Measurements from ENCODE around the gene PPM1N.
"Not testable (repeated sequence)": the region's sequence is repeated elsewhere in the genome, so short reads cannot be mapped to it uniquely, and the experiment has no call there.

PPM1N gene

DNA sequence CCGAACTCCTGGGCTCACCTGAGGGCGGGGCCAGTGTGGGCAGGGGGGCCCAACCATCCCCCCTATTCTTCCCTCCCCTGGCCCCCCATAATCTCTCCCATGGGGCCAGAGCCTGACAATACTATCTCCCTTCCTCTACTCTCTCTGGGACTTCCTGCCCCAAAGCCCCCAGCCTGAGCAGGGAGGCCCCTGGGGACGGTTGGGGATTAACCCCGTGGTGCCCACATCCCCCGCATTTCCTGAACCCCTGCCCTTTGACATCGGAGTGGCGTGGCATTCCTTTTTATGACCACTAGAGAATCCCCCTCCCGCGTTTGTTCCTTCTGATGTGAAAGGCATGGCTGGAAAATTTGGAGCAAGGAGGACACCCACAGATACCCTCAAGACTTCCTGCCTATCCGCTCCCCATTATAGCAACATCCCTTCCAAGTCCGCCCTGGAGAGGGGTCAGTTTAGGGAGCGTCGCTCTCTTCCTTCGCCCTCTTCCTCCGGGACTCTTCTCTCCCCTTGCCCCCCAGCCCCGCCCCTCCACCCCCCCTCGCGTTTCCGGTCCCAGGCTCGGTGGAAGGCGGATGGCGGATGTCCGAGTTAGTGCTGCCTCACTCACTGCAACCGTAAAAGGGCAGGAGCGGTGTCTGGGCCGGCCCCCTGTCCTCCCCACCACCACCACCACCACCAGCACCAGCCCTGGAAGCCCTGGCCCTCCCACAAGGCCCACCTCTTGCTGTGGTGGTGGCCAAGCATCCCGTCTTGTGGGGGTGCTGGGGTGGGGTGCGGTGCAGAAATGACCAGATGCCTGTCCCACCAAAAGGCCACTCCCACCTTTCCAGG is 10.8 kb downstream of the PPM1N start:
- DNase-seq (ENCODE audit: low read depth in 2 of 2): no peak

DNA sequence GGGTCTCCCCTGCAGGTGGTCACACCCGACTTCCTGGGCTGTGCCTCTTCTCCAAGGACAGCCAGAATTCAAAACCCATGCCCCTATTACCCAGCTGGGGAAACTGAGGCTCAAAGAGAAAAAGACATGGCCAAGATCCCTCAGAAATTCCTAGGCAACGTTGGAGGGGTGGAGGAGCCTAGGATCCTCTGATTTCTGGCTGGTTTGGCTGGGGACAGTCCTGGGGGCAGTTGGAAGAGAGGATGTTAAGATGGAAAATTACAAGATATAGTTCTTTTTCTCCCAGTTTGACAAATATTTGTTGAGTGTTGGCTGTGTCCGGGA is 11.4 kb downstream of the PPM1N start:
- DNase-seq (ENCODE audit: low read depth in 2 of 2): no peak

DNA sequence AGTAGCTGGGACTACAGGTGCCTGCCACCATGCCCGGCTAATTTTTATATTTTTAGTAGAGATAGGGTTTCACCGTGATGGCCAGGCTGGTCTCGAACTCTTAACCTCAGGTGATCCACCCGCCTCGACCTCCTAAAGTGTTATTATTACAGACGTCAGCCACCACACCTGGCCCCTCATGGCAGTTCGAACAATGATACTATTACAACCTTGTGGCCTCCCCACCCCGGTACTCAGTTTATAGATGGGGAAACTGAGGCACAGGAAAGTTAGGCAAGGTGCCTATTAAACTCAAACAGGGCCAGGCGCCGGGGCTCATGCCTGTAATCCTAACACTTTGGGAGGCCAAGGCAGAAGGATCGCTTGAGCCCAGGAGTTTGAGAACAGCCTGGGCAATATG is 12.1 kb downstream of the PPM1N start:
- DNase-seq (ENCODE audit: low read depth in 2 of 2): not testable (repeated sequence)

DNA sequence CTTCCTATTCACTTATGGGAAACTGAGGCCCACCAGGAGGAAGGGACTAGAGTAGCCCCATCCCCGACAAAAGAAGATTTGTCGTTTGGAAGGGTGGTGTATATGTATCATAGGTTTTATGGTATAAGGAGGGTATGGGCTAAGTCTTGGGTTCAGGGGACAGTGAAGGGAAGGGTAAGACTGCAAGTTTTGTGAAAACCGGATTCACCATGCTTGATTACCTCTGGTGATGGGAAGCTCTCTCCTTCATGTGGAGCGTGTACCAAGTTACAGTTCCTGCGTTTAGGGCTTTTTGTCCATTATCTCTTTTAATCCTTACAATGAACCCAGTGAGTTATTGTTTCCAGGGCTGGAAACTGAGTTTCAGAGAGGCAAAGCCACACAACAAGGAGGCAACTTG is 12.8 kb downstream of the PPM1N start:
- no peak for DNase-seq (ENCODE audit: low read depth in 2 of 2)

DNA sequence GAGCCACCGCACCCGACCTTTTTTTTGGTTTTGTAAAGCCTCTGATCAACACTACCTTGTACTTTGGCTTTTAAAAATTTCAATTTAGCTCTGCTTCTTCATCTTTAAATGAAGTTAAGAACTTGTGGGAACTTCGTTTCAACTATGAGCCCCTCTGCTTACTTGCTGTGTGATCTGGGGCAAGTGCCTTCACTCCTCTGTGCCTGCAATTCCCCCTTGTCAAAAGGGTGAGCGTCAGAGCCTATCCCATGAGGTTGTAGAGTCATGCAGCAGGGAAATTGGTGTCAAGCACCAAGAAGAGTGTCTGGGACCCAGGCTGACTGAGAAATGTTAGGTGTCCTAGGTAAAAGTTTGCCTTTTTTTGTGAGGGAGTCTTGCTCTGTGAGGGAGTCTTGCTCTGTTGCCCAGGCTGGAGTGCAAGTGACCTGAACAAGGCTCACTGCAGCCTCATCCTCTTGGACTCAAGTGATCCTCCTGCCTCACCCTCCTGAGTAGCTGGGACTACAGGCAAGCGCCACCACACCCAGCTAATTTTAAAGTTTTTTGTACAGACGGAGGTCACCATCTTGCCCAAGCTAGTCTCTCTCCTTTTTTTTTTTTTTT is 14.7 kb downstream of the PPM1N start:
- no peak for DNase-seq (ENCODE audit: low read depth in 2 of 2)

DNA sequence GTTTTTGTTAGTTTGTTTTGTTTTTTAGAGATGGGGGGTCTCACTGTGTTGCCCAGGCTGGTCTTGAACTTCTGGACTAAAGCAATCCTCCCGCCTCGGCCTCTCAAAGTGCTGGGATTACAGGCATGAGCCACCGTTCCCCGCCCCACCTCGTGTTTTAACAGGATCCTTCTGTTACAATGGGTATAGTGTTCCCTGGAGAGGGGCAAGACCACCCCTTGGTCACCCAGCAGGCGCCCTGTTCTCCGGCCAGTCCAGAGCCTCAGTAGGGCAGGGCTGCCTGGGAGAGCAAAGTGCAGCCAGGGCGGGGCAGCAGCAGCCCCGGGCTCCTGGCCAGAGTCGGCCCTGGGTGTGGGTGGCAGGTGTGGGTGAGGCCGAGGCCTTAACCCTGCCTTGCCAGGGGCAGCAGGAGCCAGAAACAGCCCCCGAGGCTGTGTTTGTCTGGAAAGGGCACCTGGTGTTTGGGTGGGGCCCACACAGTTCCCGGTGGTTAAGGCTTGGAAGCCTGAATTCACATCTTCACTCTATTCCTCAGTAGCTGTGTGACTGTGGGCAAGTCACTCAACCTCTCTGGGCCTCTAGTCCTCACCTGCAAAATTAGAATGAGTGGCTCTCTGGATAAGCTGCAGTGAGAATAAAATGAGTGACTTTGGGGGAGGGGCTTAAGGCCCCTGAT is 16.3 kb downstream of the PPM1N start:
- DNase-seq (ENCODE audit: low read depth in 2 of 2): no peak

DNA sequence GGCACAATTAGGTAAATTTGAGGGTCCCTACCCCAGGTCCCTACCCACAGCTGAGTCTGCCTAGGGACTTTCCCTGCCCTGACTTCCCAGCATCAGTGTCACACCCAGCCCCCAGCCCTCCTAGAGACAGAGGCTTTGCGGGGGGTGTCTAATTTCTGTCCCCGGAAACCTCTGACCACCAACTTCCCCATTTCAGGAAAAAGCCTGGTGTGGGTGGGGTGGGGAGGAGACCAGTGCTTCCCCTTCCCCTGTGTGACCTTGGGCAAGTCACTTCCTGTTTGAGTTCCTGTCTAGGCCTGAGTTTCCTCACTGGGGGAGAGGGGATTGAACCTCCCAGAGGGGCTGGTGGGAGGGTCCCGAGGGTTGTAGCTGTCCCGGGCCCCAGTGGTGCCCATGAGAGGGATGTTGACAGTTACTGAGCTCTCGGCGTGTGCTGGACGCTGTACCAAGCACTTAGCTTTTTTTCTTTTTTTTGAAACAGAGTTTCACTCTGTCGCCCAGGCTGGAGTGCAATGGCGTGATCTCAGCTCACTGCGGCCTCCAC is 16.9 kb downstream of the PPM1N start:
- DNase-seq (ENCODE audit: low read depth in 2 of 2): peak in 1 of 2 donors; percentile 44

DNA sequence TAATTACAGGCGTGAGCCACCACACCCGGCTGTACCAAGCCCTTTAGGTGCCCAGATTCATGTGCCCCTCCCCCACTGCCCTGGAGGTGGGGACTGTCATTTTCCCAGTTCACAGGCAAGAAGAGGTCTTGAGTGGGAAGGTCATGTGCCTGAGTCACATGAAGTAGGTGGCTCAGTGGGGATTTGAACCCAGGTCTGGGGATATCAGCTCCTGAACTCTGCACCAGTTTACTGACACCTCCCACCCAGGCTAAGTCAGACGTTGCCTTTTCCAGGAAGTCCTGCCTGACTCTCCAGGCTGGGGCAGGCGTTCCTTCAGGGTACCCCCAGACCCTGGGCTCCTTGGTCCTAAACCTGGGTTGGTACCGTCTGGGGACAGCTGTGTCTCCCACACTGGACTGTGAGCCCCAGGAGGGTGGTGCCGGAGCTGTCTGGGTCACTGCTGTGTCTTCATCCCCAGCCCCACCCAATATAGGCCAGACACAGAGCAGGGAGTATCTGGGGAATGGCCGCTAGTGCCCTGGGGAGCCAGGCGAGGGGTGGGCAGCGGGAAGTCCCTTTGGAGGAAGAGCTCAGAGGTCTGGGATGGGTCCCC is 17.7 kb downstream of the PPM1N start:
- peak in 1 of 2 donors; percentile 30 for DNase-seq (ENCODE audit: low read depth in 2 of 2)

DNA sequence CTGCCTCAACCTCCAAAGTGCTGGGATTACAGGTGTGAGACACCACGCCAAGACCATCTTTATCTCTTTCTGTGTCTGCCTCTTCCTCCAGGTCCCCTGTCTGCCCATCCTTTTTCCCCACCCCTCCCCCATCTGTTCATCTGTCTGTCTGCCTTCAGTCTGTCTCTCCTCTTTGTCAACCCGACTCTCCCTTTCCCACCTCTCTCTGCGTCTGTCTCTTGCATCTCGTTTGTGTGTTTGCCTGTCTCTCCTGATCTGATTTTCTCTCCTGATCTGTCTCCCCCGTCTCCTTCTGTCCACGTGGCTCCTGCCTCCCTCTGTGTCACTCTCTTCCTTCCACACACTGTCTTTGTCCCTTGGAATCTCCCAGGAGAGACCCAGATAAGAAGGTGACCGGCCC is 19.0 kb downstream of the PPM1N start:
- DNase-seq (ENCODE audit: low read depth in 2 of 2): no peak

DNA sequence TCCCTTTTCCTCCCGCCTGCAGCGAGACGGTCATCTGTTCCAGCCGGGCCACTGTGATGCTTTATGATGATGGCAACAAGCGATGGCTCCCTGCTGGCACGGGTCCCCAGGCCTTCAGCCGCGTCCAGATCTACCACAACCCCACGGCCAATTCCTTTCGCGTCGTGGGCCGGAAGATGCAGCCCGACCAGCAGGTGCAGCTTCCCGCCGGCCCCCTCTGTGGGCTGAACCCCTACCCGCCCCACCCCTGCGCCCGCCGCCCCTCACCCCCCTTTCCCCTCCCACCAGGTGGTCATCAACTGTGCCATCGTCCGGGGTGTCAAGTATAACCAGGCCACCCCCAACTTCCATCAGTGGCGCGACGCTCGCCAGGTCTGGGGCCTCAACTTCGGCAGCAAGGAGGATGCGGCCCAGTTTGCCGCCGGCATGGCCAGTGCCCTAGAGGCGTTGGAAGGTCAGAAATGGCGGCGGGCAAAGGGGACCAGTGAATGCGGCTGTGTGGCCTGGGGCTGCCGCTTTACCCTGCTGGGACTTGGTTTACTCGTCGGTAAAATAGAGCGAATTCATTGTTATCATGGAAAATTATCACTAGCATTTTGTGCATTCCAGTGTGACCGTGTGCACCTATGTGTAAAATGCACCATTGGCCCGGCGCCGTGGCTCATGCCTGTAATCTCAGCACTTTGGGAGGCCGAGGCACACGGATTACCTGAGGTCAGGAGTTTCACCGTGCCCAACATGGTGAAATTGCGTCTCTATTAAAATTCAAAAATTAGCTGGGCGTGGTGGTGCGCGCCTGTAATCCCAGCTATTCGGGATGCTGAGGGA is 19.6 kb downstream of the PPM1N start:
- DNase-seq (ENCODE audit: low read depth in 2 of 2): no peak

DNA sequence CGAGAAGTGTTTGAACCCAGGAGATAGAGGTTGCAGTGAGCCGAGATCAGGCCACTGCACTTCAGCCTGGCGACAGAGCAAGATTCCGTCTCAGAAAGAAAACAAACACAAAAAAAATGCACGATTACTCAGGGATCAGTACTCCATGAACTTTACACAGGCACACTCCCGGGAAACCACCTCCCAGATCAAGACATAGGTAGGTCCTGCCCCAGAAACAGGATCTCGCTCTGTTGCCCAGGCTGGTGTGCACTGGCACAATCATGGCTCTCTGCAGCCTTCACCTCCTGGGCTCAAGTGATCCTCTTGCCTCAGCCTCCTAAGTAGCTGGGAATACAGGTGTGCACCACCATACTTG is 20.2 kb downstream of the PPM1N start:
- no peak for DNase-seq (ENCODE audit: low read depth in 2 of 2)

DNA sequence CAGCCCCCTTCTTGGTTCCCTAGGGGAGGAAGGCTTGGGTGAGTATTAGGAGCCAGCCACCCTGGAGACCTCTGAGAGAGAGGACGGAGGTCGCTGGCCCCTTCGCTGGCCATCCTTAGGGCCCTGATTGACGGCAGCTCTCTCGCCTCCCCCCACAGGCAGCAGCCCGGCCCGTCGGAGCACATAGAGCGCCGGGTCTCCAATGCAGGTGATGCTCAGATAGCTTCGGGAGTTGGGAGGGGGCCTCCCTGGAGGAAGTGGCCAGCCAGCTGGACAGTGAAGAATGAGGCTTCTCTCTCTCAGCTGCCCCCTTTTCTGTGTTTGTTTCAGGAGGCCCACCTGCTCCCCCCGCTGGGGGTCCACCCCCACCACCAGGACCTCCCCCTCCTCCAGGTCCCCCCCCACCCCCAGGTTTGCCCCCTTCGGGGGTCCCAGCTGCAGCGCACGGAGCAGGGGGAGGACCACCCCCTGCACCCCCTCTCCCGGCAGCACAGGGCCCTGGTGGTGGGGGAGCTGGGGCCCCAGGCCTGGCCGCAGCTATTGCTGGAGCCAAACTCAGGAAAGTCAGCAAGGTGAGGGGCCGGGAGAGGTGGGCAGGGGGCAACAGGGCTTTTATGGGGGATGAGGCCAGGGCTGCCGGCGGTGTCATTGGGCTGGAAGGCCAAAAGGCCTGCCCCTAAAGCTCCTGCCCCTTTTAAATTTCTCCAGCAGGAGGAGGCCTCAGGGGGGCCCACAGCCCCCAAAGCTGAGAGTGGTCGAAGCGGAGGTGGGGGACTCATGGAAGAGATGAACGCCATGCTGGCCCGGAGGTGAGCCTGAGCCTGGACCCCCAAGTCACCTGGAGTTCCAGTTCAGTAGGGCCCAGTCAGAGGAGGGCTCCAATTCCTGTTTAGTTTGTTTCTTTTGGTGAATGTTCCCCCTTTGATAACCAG is 24.0 kb downstream of the PPM1N start:
- no peak for DNase-seq (ENCODE audit: low read depth in 2 of 2)

DNA sequence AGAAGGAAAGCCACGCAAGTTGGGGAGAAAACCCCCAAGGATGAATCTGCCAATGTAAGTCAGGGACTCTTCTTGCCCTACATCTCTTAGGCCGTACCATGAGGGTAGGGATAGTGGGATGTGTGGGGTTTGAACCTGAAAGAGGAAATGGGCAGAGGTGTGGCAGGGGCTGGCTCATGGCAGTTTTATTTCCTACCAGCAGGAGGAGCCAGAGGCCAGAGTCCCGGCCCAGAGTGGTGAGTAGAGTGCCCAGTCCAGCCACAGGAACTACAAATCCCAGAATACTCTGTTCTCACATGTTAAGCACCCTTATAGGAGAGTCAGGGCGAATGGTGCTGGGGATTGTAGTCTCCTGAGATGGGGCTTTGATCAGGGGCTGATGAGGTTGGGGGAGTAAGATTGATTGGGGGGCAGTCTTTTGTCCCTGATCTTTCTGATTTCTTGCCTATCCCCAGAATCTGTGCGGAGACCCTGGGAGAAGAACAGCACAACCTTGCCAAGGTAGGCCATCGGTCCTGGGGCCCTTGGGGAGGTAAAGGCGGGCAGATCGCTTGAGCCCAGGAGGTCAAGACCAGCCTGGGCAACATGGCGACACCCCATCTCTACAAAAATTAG is 25.5 kb downstream of the PPM1N start:
- peak; percentile 44 to 49 for DNase-seq (ENCODE audit: low read depth in 2 of 2)

DNA sequence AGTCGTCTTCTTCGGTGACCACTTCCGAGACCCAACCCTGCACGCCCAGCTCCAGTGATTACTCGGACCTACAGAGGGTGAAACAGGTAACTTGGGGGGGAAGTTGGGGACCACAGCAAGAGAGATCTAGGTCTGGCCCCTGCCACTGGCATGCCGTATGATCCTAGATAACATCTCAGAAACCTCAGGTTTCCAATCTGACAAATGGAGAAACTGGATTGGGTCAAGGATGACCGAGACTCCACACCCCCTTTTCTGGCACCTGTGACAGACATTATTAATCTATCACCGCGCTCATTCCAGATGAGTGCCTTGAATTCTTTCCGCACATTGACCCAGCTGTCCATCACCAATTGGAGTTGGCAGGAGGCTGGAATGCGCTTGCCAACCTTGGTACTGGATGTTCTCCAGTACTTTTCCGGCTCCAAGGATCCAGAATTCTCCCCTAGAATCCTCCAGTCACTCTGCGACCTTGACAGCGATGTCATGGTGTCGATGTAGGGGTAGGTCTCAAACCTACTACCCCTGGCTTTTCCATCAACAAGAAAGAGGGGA is 26.4 kb downstream of the PPM1N start:
- DNase-seq (ENCODE audit: low read depth in 2 of 2): no peak

DNA sequence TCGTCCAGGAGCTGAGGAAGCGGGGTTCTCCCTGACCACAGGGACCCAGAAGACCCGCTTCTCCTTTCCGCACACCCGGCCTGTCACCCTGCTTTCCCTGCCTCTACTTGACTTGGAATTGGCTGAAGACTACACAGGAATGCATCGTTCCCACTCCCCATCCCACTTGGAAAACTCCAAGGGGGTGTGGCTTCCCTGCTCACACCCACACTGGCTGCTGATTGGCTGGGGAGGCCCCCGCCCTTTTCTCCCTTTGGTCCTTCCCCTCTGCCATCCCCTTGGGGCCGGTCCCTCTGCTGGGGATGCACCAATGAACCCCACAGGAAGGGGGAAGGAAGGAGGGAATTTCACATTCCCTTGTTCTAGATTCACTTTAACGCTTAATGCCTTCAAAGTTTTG is 27.9 kb downstream of the PPM1N start:
- DNase-seq (ENCODE audit: low read depth in 2 of 2): no peak

DNA sequence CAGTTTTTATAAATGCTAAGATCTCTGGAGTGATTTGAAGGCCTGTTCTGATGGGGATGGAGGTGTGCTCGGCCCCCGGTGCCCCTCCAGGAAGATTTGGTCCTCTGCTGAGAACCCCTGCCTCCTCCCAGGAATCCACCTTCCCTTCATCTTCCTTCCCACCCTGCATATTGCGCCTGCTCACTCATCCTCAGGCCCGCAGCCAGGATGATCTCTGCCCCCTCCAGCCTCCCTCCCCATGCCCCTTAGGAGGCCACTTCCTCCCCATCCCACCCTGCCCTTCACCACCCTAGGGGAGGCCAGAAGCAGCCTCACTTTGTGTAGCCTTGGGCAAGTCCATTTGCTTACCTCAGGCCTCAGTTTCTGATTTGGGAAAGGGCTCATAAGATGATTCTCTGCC is 28.7 kb downstream of the PPM1N start:
- DNase-seq (ENCODE audit: low read depth in 2 of 2): no peak

DNA sequence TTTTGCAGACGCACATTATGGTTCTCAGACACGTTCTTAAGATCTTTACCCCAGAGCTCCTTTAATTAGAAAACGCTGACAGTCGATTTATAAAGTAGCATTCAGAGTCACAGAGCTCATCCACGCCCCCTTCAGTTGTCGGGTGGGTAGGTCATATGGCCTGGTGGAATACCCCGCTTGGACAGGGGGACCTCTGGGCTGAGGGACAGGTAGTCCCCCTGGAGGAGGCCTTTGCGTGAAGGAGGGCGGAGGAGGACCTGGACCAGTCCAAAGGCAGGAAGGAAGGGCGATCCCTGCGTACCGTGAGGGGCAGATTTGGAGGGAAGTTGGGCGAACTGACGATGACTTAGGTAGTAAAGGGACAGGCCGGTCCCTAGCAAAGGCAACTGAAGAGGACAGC is 29.5 kb downstream of the PPM1N start:
- DNase-seq (ENCODE audit: low read depth in 2 of 2): no peak

DNA sequence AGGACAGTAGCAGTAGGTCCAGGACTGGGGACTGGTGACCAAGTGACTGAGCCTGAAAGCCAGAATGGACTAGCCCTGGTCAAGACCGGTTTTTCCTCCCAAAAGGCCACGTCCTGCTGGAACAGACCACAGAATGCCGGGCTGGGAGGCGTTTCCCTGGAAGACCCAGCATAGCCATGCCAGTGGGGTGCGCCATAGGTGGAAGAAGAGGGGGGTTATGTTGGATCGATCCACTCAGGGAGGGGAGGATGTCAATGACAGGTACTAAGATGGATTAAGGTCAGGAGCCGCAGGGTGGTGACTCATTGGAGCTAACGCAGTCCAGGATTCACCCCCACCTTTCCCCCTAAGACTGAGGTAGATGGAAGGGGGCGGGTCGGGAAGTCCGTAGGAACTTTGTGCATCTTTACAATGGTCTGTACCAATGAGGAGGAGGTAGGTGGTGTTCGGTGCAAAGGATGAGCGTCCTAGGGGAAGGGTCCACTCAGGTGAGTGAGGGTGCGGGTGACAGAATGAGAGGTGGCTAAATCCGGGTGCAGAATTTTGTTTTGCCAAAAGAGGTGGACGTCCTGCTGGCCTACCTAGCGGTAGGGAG is 30.0 kb downstream of the PPM1N start:
- DNase-seq (ENCODE audit: low read depth in 2 of 2): no peak

DNA sequence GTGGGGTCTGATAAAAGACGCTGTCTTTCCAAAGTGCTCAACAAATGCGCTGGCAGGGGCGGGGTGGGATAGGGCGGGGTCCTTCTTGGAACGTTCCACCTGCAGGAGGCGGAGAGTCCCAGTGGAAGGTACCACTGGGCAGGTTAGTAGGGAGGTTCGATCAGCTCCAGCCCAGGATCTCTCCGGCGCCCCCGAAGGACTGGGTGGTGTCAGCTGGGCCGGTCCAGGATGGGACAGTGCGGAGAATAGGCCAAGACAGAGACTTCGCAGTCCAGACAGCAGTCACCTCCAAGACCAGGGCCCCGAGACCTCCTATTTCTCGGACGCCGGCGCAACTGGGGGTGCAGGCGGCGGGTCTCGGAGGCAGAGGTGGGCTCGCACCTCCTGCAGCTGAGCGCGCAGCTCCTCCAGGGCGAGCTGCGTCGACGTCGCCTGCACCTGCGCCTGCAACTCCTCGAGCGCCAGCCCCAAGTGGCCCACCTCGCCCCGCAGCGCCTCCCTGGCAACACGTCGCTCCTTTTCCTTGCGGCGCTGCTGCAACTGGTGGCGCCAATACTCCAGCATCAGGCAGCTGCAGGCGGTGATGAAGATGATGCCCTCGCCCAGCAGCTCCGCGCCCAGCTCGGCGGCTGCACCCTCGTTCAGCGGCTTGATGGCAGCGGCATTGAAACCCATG is 30.6 kb downstream of the PPM1N start:
- DNase-seq (ENCODE audit: low read depth in 2 of 2): no peak
